Measurements from ENCODE around the gene GRIK4.

GRIK4 gene

DNA sequence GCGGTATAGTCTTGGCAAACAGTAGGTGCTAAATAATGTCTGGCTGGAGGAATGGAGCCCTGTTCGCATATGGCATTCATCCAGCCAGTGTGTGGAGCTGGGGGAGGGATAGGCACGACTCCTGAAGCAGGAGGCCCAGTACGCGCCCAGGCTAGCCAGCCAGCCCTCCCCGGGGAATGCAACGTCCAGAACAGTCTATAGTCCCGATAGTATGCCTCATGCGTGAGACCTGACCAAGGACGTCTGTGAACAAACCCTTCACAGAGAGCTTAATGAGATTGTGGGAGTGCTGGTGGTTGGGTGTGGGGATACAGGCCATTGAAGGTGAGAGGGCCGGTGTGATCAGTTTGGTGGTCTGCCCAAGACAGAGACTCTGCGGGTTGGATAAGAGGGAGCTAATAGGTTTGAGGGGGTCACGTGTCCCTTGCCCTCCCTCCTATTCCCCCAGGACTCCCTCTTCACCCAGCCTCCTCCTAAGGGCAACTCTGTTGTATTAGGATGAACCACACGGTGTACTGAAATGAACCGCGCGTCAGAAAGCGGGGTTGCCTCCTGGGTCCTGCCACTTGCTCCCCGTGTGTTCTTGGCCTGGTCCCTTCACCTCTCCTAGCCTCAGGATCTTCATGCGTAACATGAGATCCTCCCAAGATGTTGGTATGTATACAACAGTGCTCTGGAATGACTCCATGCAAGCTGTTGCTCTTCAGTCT, 987 bp upstream of the GRIK4 start:
- no peak for DNase-seq (ENCODE audit: low spot score)

GRCh38 chr11:120511820-120512738, 531 bp downstream of the GRIK4 start:
- DNase-seq (ENCODE audit: low spot score), result no peak

DNA sequence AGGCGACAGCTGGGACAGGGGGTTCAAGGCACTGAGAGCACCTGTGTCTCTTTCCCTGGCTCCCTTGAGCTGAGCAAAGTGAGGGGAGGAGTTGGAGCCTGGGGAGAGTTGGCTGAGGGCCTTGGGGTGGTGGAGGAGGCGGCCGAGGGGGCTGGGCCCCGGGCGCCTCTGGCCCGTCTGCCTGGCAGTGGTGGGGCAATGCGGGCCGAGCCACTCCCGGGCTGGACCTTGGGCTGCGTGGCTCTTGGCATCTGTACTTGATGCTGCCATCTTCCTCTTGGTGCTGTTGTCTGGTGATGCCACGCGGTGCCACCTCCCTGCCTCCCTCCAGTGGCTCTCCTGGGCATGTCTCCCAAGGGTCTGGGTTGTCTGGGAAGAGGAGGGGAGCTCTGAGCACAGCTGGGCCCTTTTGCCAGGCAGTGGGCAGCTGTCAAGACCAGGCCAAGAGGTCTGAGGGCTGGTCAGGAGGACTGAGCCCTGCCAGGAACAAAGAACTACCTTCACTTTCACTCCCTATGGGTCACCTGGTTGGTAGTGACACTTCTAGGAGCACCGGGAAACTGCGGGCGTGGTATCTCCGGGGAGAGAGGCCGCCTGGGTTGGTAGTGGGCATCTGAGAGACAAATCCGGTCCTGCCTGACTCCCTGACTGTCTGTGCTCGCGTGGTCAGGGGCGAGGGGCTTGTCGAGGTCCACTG, 1.3 kb downstream of the GRIK4 start:
- no peak for DNase-seq (ENCODE audit: low spot score)

DNA sequence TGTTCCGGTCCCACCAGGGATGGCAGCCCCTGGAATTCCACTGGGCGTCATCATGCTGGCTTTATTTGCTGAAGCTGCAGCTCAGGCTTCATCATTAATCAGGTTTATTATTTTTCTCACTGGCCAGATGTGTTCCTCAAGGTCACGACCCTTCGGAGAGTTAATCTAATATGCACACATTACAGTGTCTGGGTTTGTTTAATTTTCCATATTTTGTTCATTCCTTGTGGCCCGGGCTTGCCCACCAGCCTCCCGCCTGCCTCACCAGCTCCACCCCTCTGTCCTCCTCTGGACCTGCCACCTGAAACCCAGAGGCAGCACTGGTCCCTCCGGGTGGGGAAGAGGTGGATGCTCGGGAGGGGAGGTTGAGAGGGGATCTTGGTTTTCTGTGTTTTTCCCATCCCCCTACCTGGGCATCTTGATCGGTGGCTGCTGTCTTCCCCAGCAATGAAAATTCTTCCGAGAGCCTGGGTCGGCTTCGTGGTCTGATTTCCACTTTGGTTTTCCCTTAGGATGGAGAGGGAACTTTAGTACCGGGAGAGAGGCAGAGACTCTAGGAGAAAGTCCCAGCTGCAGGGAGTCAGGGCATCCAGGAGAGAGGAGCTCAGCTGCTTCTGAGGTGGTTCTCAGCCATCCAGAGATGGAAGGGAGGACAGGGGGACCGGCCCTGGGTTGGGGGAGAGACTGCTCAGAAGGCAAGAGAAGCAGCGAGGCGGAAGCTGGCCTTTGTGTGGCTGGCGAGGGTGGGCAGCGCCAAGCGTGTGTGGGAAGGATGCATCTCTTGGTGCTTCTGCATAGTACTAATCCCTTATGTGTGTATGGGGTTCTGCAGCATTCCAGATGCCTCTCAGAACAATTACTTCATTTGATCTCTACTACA, 2.1 kb downstream of the GRIK4 start:
- no peak for DNase-seq (ENCODE audit: low spot score)

- no peak for DNase-seq (ENCODE audit: low spot score)
These were observed 3.1 kb downstream of the GRIK4 start for GRCh38 chr11:120514541-120515121.

DNA sequence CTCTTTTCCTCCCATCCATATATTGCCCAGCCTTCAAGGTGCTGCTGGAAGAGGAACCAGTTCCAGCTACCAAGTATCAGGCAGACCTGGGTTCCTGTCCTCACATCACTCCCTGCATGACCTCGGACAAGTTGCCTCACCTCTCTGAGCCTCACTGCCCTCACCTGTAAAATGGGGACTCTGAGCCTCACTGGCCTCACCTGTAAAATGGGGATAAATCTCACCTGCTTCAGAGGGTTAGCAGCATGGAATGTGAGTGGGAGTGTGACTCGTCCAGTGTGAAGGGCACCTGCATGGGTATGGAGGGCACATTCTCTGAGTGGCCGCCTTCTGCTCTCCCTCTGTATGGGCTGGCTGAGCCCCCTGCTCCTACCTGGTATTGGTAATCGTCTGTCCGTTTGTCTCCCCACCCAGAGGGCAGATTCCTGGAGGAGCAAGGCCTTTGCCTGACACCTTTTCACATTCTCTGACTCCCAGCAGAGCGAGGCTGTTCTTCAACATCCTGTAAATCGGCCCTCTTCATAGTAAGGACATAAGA, 3.7 kb downstream of the GRIK4 start:
- DNase-seq (ENCODE audit: low spot score), result no peak

GRCh38 chr11:120516461-120517389, 5.2 kb downstream of the GRIK4 start:
- DNase-seq (ENCODE audit: low spot score), result no peak

GRCh38 chr11:120517390-120517761, 5.8 kb downstream of the GRIK4 start:
- no peak for DNase-seq (ENCODE audit: low spot score)

GRCh38 chr11:120517801-120518291, 6.3 kb downstream of the GRIK4 start:
- DNase-seq (ENCODE audit: low spot score), result no peak

DNA sequence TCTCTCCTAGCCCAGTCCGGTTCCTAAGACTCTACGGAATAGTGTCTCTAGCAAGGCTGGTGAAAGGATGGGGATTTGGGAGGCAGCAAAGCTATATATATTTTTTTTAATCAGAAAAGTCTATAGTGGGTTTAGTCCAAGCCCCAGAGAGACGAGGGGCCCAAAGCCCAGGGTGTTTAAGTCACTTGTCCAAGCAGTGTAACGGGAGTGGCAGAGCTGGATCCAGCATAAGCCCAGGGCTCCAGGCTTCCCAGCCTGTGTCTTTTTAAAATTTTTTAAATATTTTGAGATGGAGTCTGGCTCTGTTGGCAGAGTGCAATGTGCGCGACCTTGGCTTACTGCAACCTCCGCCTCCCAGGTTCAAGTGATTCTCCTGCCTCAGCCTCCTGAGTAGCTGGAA, 6.8 kb downstream of the GRIK4 start:
- DNase-seq (ENCODE audit: low spot score), result no peak

GRCh38 chr11:120519474-120519873, 7.9 kb downstream of the GRIK4 start:
- no peak for DNase-seq (ENCODE audit: low spot score)

DNA sequence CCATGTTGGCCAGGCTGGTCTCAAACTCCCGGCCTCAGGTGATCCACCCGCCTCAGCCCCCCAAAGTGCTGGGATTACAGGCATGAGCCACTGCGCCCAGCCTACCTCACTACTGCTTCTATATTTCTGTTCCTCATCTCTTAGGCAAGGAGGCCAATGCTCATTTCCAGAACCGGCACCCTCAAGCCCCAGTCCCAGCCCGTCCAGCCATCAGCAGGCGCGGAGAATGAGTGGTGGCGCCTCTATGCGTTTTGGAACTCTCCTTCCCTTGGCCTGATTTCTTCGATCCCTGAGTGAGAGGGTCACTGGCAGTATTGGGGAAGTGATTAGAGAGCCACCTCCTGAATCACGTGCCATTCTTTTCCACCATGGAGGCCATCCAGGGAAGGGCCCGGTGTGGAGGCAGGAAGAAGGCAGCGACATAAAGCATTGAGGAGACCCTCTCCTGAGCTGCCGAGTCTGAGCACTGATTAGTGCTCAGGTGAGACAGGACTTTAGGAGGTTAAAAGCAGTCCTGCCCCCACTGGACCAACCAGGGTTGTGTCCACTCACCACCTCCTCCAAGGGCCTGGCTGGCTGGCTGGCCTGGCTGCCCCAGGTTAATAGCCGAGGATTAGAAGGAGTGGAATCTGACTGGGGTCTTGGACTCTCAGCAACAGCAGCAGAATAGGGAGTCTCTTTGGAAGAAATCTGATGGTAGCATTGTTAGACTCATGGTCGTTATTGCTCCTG, 8.7 kb downstream of the GRIK4 start:
- no peak for DNase-seq (ENCODE audit: low spot score)

DNA sequence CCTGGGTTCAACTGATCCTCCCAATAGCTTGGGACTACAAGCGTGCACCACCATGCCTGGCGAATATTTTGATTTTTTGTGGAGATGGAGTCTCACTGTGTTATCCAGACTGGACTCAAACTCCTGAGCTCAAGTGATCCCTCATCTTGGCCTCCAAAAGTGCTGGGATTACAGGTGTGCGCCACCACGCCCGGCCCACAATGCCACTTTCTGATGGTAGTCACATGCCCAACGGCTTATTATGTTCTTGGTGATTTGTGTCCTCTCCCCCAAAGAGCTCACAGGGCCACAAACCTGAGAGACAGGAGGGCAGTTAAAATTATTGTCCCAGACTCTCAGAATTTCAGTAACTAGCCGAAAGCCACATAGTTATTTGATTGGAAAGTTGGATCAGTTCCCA, 9.6 kb downstream of the GRIK4 start:
- no peak for DNase-seq (ENCODE audit: low spot score)

- no peak for DNase-seq (ENCODE audit: low spot score)
These were observed 10.5 kb downstream of the GRIK4 start for GRCh38 chr11:120522021-120522420.

- DNase-seq (ENCODE audit: low spot score), result no peak
These were observed 11.2 kb downstream of the GRIK4 start for GRCh38 chr11:120522736-120523135.

DNA sequence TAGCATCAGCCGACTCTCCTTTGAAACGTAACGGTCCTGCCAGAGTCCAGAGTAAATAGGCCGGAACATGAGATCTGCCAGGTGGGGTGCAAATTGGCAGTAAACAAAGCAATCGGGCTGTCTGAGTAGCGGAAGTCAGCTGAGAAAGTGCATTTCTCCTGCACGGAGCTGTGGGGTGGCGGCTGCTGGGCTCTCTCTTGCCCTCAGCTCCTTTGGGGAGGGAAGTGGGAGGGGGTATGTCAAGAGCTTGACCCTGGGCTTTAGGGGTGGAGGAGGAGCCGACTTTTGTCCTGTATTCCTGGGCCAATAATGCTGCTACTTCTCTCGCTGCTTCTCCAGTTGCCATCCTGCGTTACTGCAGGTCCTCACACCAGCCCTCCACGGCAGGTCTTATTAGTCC, 11.6 kb downstream of the GRIK4 start:
- no peak for DNase-seq (ENCODE audit: low spot score)

GRCh38 chr11:120524536-120525085, 13.1 kb downstream of the GRIK4 start:
- DNase-seq (ENCODE audit: low spot score), result no peak

- DNase-seq (ENCODE audit: low spot score), result no peak
These were observed 14.0 kb downstream of the GRIK4 start for GRCh38 chr11:120525261-120526171.

Measured in hematopoietic multipotent progenitor cell treated with erythropoietin and hydrocortisone succinate and interleukin-3 and kit ligand, for 17 days (in vitro differentiated cells).